Fibroblast of skin of right biceps (primary cell): Measurements from ENCODE around the gene RAB19.

Experiments
- DNase-seq: peaks from one replicate; pipeline ENCODE4 v3.0.0-alpha.2; 2013

Gene RAB19

GRCh38 chr7:140403878-140404564 is at the start of gene RAB19:
RAB19 (plus strand) TSS chr7:140404058; CDS start chr7:140407647, 3,589 bp downstream.
- DNase-seq: no peak

GRCh38 chr7:140358024-140358411 is 45.8 kb upstream of the RAB19 start:
- no peak for DNase-seq

GRCh38 chr7:140358412-140359051 is 45.3 kb upstream of the RAB19 start:
- no peak for DNase-seq

- DNase-seq: no peak
Measured at GRCh38 chr7:140360697-140361229, 43.1 kb upstream of the RAB19 start.

GRCh38 chr7:140364819-140365218 is 39.0 kb upstream of the RAB19 start:
- no peak for DNase-seq

- no peak for DNase-seq
Measured at GRCh38 chr7:140367528-140367927, 36.3 kb upstream of the RAB19 start.

GRCh38 chr7:140369294-140369693 is 34.6 kb upstream of the RAB19 start:
- no peak for DNase-seq

- DNase-seq: no peak
Measured at GRCh38 chr7:140375323-140375722, 28.5 kb upstream of the RAB19 start.

- DNase-seq: no peak
Measured at GRCh38 chr7:140375892-140376730, 27.7 kb upstream of the RAB19 start.

GRCh38 chr7:140383954-140384713 is 19.7 kb upstream of the RAB19 start:
- DNase-seq: no peak

GRCh38 chr7:140384894-140385545 is 18.8 kb upstream of the RAB19 start:
- DNase-seq: no peak

- no peak for DNase-seq
Measured at GRCh38 chr7:140389445-140389844, 14.4 kb upstream of the RAB19 start.

GRCh38 chr7:140390034-140390433 is 13.8 kb upstream of the RAB19 start:
- DNase-seq: no peak

GRCh38 chr7:140390466-140391190 is 13.2 kb upstream of the RAB19 start:
- no peak for DNase-seq

- no peak for DNase-seq
Measured at GRCh38 chr7:140391634-140392033, 12.2 kb upstream of the RAB19 start.

- DNase-seq: no peak
Measured at GRCh38 chr7:140393756-140394306, 10.0 kb upstream of the RAB19 start.

GRCh38 chr7:140397784-140398750 is 5.8 kb upstream of the RAB19 start, which contains the start of gene SLC37A3:
SLC37A3 (minus strand) TSS chr7:140398530; CDS start chr7:140382526, 16,004 bp downstream.
- peak; percentile 75 for DNase-seq

GRCh38 chr7:140398821-140399220 is 5.0 kb upstream of the RAB19 start:
- DNase-seq: no peak

- DNase-seq: no peak
Measured at GRCh38 chr7:140400381-140400780, 3.5 kb upstream of the RAB19 start.
